HEK293T (cell line): ENCODE measurements around the gene KNTC1.

Source experiments
- CTCF ChIA-PET: fragments of 350-600 bp; formaldehyde crosslinking; extraction: SDS; loops from one replicate; lab custom pipeline; 2021; ENCODE audit warnings: antibody characterized with exemption, inconsistent platforms; lab: Yijun Ruan, JAX
- POLR2A ChIA-PET: fragments of 350-600 bp; formaldehyde crosslinking; extraction: SDS; loops from one replicate; lab custom pipeline; 2020; ENCODE audit warnings: antibody characterized with exemption, inconsistent platforms; lab: Yijun Ruan, JAX
- DNase-seq: peaks from one replicate; pipeline ENCODE4 v3.0.0; 2012; ENCODE audit warnings: mixed read lengths; ENCODE audit errors: extremely low spot score
- ARNT ChIP-seq: fragments of 450-650 bp; IDR thresholded peaks from 2 replicates; pipeline ENCODE4 v1.6.1; 2017; ENCODE audit warnings: mild to moderate bottlenecking
- BHLHE40 ChIP-seq: fragments of 450-650 bp; IDR thresholded peaks from 2 replicates; pipeline ENCODE4 v1.6.1; 2016; ENCODE audit warnings: mild to moderate bottlenecking, moderate library complexity, borderline replicate concordance
- CTBP1 ChIP-seq: fragments of 450-650 bp; IDR thresholded peaks from 2 replicates; pipeline ENCODE4 v1.6.1; 2016; ENCODE audit warnings: borderline replicate concordance
- ELF4 ChIP-seq: fragments of 450-650 bp; IDR thresholded peaks from 2 replicates; pipeline ENCODE4 v1.6.1; 2017; ENCODE audit warnings: antibody characterized with exemption
- FOXA1 ChIP-seq: fragments of 450-650 bp; IDR thresholded peaks from 2 replicates; pipeline ENCODE4 v1.6.1; 2016; ENCODE audit warnings: mild to moderate bottlenecking
- FOXK2 ChIP-seq: fragments of 450-650 bp; IDR thresholded peaks from 2 replicates; pipeline ENCODE4 v1.6.1; 2016; ENCODE audit warnings: mild to moderate bottlenecking
- FOXM1 ChIP-seq: fragments of 450-650 bp; IDR thresholded peaks from 2 replicates; pipeline ENCODE4 v1.6.1; 2017; ENCODE audit warnings: mild to moderate bottlenecking, borderline replicate concordance
- HDGF ChIP-seq: fragments of 450-650 bp; IDR thresholded peaks from 2 replicates; pipeline ENCODE4 v1.6.1; 2017; ENCODE audit warnings: antibody characterized with exemption, borderline replicate concordance
- L3MBTL2 ChIP-seq: fragments of 450-650 bp; conservative IDR thresholded peaks from 2 replicates; pipeline ENCODE4 v1.6.1; 2016; ENCODE audit warnings: mild to moderate bottlenecking
- LEF1 ChIP-seq: fragments of 450-650 bp; IDR thresholded peaks from 2 replicates; pipeline ENCODE4 v1.6.1; 2017; ENCODE audit warnings: mild to moderate bottlenecking, borderline replicate concordance
- NFRKB ChIP-seq: fragments of 450-650 bp; IDR thresholded peaks from 2 replicates; pipeline ENCODE4 v1.6.1; 2016; ENCODE audit warnings: mild to moderate bottlenecking, moderate library complexity
- SP1 ChIP-seq: fragments of 450-650 bp; IDR thresholded peaks from 2 replicates; pipeline ENCODE4 v1.6.1; 2017
- SUZ12 ChIP-seq: fragments of 450-650 bp; IDR thresholded peaks from 2 replicates; pipeline ENCODE4 v1.6.1; 2016; ENCODE audit warnings: mild to moderate bottlenecking
- TARDBP ChIP-seq: fragments of 450-650 bp; IDR thresholded peaks from 2 replicates; pipeline ENCODE4 v1.6.1; 2016
- ZNF384 ChIP-seq: fragments of 450-650 bp; IDR thresholded peaks from 2 replicates; pipeline ENCODE4 v1.6.1; 2016
- TF ChIP-seq, protein P1 (sequence below): fragments of 450-650 bp; IDR thresholded peaks from 2 replicates; pipeline ENCODE4 v1.6.1; 2016

The KNTC1 gene

GRCh38 chr12:122669397-122670070, 142.5 kb downstream of the KNTC1 start:
- DNase-seq, result no peak
- CTCF ChIA-PET, result no interaction called here
- POLR2A ChIA-PET, result no interaction called here
- no peak for TF ChIP-seq LEF1
- TF ChIP-seq L3MBTL2, result no peak
- TF ChIP-seq FOXM1, result no peak
- TF ChIP-seq HDGF, result no peak
- no peak for TF ChIP-seq SP1
- TF ChIP-seq TARDBP, result no peak
- no peak for TF ChIP-seq FOXA1
- TF ChIP-seq ARNT, result no peak
- TF ChIP-seq, protein P1, sequence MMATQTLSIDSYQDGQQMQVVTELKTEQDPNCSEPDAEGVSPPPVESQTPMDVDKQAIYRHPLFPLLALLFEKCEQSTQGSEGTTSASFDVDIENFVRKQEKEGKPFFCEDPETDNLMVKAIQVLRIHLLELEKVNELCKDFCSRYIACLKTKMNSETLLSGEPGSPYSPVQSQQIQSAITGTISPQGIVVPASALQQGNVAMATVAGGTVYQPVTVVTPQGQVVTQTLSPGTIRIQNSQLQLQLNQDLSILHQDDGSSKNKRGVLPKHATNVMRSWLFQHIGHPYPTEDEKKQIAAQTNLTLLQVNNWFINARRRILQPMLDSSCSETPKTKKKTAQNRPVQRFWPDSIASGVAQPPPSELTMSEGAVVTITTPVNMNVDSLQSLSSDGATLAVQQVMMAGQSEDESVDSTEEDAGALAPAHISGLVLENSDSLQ, result no peak
- TF ChIP-seq SUZ12, result no peak
- no peak for TF ChIP-seq ZNF384
- TF ChIP-seq CTBP1, result no peak

DNA sequence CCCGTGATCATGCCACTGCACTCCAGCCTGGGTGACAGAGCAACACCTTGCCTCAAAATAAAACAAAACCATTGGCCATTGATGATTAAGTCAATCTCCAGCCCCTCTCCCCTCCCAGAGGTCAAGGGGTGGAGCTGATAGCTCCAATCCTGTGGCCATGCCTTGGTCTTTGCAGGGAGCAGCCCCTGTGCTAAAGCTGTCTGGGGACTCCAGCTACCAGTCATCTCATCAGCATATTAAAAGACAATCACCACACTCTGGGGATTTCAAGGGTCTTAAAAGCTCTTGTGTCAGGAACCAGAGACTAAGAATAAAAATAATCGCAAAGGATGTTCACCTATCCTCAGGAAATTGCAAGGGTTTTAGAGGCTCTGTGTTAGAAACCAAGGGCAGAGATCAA, 145.5 kb downstream of the KNTC1 start:
- no peak for TF ChIP-seq FOXM1
- TF ChIP-seq BHLHE40, result no peak
- TF ChIP-seq HDGF, result no peak
- no peak for TF ChIP-seq SUZ12
- no peak for TF ChIP-seq NFRKB
- no peak for TF ChIP-seq FOXK2
- no peak for TF ChIP-seq FOXA1
- TF ChIP-seq ZNF384, result no peak
- TF ChIP-seq L3MBTL2, result no peak
- TF ChIP-seq, protein P1, result no peak
- TF ChIP-seq ELF4, result no peak
- no peak for TF ChIP-seq ARNT
- TF ChIP-seq TARDBP, result no peak
- no peak for TF ChIP-seq CTBP1
- TF ChIP-seq SP1, result no peak
- TF ChIP-seq LEF1, result no peak
- ChIA-PET CTCF (no interaction called here), POLR2A (no interaction called here)
- DNase-seq, result no peak
